Liver (tissue), 3 donors: Measurements from ENCODE around the gene ADGRV1.

Source experiments
- ATF3 ChIP-seq: IDR thresholded peaks from 2 replicates; pipeline ENCODE4 v1.6.1; 2016; ENCODE audit warnings: antibody characterized with exemption
- CTCF ChIP-seq: fragments of 150-350 bp; IDR thresholded peaks from 2 replicates; pipeline ENCODE4 v1.5.1; 2017; ENCODE audit warnings: improper control_type of control experiment, low read depth, low read length; ENCODE audit not compliant: missing input control
- EGR1 ChIP-seq, 2 donors: IDR thresholded peaks; 2 replicates each; pipeline ENCODE4 v1.6.1; 2016 to 2018; ENCODE audit warnings: antibody characterized with exemption in 2 of 2, low read depth in 2 of 2
- GABPA ChIP-seq, 2 donors: IDR thresholded peaks in 1 of 2; conservative IDR thresholded peaks in 1 of 2; 2 replicates each; pipeline ENCODE4 v1.6.1; 2016; ENCODE audit warnings: antibody characterized with exemption in 2 of 2, mild to moderate bottlenecking in 1 of 2, moderate library complexity in 1 of 2
- HNF4G ChIP-seq: IDR thresholded peaks from 2 replicates; pipeline ENCODE4 v1.6.1; 2016; ENCODE audit warnings: antibody characterized with exemption
- JUND ChIP-seq, 2 donors: IDR thresholded peaks; 2 replicates each; pipeline ENCODE4 v1.6.1; 2016; ENCODE audit warnings: antibody characterized with exemption in 2 of 2
- MAX ChIP-seq: IDR thresholded peaks from 2 replicates; pipeline ENCODE4 v1.6.1; 2016; ENCODE audit warnings: antibody characterized with exemption
- RAD21 ChIP-seq, 2 donors: IDR thresholded peaks; 2 replicates each; pipeline ENCODE4 v1.6.1; 2016; ENCODE audit warnings: antibody characterized with exemption in 2 of 2, mild to moderate bottlenecking in 2 of 2
- REST ChIP-seq: IDR thresholded peaks from 2 replicates; pipeline ENCODE4 v1.6.1; 2016; ENCODE audit warnings: antibody characterized with exemption, mild to moderate bottlenecking
- SP1 ChIP-seq: IDR thresholded peaks from 2 replicates; pipeline ENCODE4 v1.6.1; 2018; ENCODE audit warnings: antibody characterized with exemption, mild to moderate bottlenecking
- TAF1 ChIP-seq: conservative IDR thresholded peaks from 2 replicates; pipeline ENCODE4 v1.6.1; 2016; ENCODE audit warnings: antibody characterized with exemption, mild to moderate bottlenecking
- YY1 ChIP-seq: IDR thresholded peaks from 2 replicates; pipeline ENCODE4 v1.6.1; 2016; ENCODE audit warnings: antibody characterized with exemption, mild to moderate bottlenecking
- ZBTB33 ChIP-seq: IDR thresholded peaks from 2 replicates; pipeline ENCODE4 v1.6.1; 2016; ENCODE audit warnings: antibody characterized with exemption
- donor health status: healthy.
- donor health status: healthy.

- no peak for TF ChIP-seq REST
- no peak for TF ChIP-seq CTCF
- no peak for TF ChIP-seq GABPA (IDR thresholded peaks at IDR 0.05 in 1 of 2, conservative IDR thresholded peaks at IDR 0.05 in 1 of 2)
- no peak for TF ChIP-seq EGR1 (IDR thresholded peaks at IDR 0.05; ENCODE audit: low read depth in 2 of 2)
- TF ChIP-seq ATF3 = no peak
- TF ChIP-seq TAF1 = no peak
- no peak for TF ChIP-seq ZBTB33
- no peak for TF ChIP-seq SP1
- no peak for TF ChIP-seq YY1
- no peak for TF ChIP-seq HNF4G
- TF ChIP-seq JUND (IDR thresholded peaks at IDR 0.05) = no peak
- TF ChIP-seq MAX = no peak
- no peak for TF ChIP-seq RAD21 (IDR thresholded peaks at IDR 0.05)
Measured at GRCh38 chr5:91137647-91138046, 579.0 kb downstream of the ADGRV1 start.
